Peyer's patch (tissue), 4 donors: ENCODE measurements around the gene BANP. TPM values are rescaled to one million over a fixed set of nuclear protein-coding genes. Genes with fewer than 3 reads are reported as not detected.

Experiments
- DNase-seq, 3 donors: peaks; one replicate each; pipeline ENCODE4 v3.0.0-alpha.2; 2017 to 2019
- H3K27ac ChIP-seq, 4 donors: fragments of 200-600 bp; sonication (generic); one replicate each; pipeline ENCODE4 v1.5.1; 2016 to 2019
- H3K27me3 ChIP-seq, 2 donors: fragments of 200-600 bp; sonication (generic); one replicate each; pipeline ENCODE4 v1.5.1; 2019
- H3K36me3 ChIP-seq, 3 donors: fragments of 200-600 bp; sonication (generic); one replicate each; pipeline ENCODE4 v1.5.1; 2016 to 2019
- H3K4me1 ChIP-seq, 4 donors: fragments of 200-600 bp; sonication (generic); one replicate each; pipeline ENCODE4 v1.5.1; 2016 to 2019
- H3K4me3 ChIP-seq, 4 donors: fragments of 200-600 bp; sonication (generic); 1 replicate in 3 of 4; 2 replicates in 1 of 4; pipeline ENCODE4 v1.5.1; 2016 to 2019; ENCODE audit warnings: mild to moderate bottlenecking in 1 of 4
- H3K9me3 ChIP-seq, 4 donors: fragments of 200-600 bp; sonication (generic); one replicate each; pipeline ENCODE4 v1.5.1; 2016 to 2019; ENCODE audit warnings: mild to moderate bottlenecking in 1 of 4
- CTCF ChIP-seq, 6 experiments: fragments of 450-650 bp in 4 of 6; fragments of 200-600 bp in 2 of 6; sonication (generic) in 1 of 6; IDR thresholded peaks; one replicate each; pipeline ENCODE4 v1.5.1; 2017 to 2019; ENCODE audit warnings: antibody characterized with exemption in 6 of 6, mild to moderate bottlenecking in 3 of 6, moderate library complexity in 1 of 6
- POLR2A ChIP-seq, 2 donors: fragments of 450-650 bp; IDR thresholded peaks; one replicate each; pipeline ENCODE4 v1.5.1; 2017; ENCODE audit warnings: antibody characterized with exemption in 2 of 2, mild to moderate bottlenecking in 2 of 2, moderate library complexity in 2 of 2
- total RNA-seq, 4 donors: library from RNA; depleted of rRNA; stranded (reverse); fragments of >200 nt; gene quantifications; one replicate each; pipeline ENCODE4 v1.1.0, GENCODE V29; 2016

Gene BANP
- total RNA-seq, 4 donors from 2014 or later: 27.6 to 113 (median 42.7) TPM

- Histone ChIP-seq H3K27ac (no peak overlapping the region), H3K9me3 (no peaks in the 10 kb centered on the region), H3K4me1 (no peaks in the 10 kb centered on the region), H3K27me3 (no peaks in the 10 kb centered on the region), H3K4me3 (no peak overlapping the region), H3K36me3 (no peaks in the 10 kb centered on the region)
- no peak for DNase-seq
- TF ChIP-seq POLR2A (IDR thresholded peaks at IDR 0.05) (no peak), CTCF (IDR thresholded peaks at IDR 0.05) (no peak)
These were observed 36.4 kb upstream of the BANP start for GRCh38 chr16:87914812-87915211.

- Histone ChIP-seq H3K27me3 (no peaks in the 10 kb centered on the region), H3K36me3 (no peaks in the 10 kb centered on the region), H3K27ac (no peak overlapping the region), H3K9me3 (no peaks in the 10 kb centered on the region), H3K4me1 (no peaks in the 10 kb centered on the region), H3K4me3 (no peak overlapping the region)
- no peak for DNase-seq
- TF ChIP-seq CTCF (IDR thresholded peaks at IDR 0.05): no peak
- TF ChIP-seq POLR2A (IDR thresholded peaks at IDR 0.05): no peak
These were observed 33.7 kb upstream of the BANP start for GRCh38 chr16:87917503-87917902.

- H3K4me3 ChIP-seq: no peak overlapping the region
- H3K4me1 ChIP-seq: no peaks in the 10 kb centered on the region
- no peak for DNase-seq
- TF ChIP-seq CTCF (IDR thresholded peaks at IDR 0.05) (no peak), POLR2A (IDR thresholded peaks at IDR 0.05) (no peak)
- H3K27ac ChIP-seq: no peak overlapping the region
- no peaks in the 10 kb centered on the region for H3K27me3 ChIP-seq
- no peaks in the 10 kb centered on the region for H3K9me3 ChIP-seq
- no peaks in the 10 kb centered on the region for H3K36me3 ChIP-seq
These were observed 32.9 kb upstream of the BANP start for GRCh38 chr16:87918338-87918737.

GRCh38 chr16:87918866-87919680, 32.2 kb upstream of the BANP start:
- no peaks in the 10 kb centered on the region for H3K9me3 ChIP-seq
- no peaks in the 10 kb centered on the region for H3K4me1 ChIP-seq
- no peaks in the 10 kb centered on the region for H3K36me3 ChIP-seq
- no peak overlapping the region for H3K4me3 ChIP-seq
- TF ChIP-seq POLR2A (IDR thresholded peaks at IDR 0.05) (no peak), CTCF (IDR thresholded peaks at IDR 0.05) (no peak)
- no peak overlapping the region for H3K27ac ChIP-seq
- no peaks in the 10 kb centered on the region for H3K27me3 ChIP-seq
- no peak for DNase-seq

- Histone ChIP-seq H3K4me3 (no peak overlapping the region), H3K9me3 (no peaks in the 10 kb centered on the region), H3K36me3 (no peaks in the 10 kb centered on the region), H3K27me3 (no peaks in the 10 kb centered on the region), H3K27ac (no peak overlapping the region), H3K4me1 (peaks cover 0 to 2% (median 0%) of the 10 kb centered on the region in 4 donors)
- TF ChIP-seq CTCF (IDR thresholded peaks at IDR 0.05) (no peak), POLR2A (IDR thresholded peaks at IDR 0.05) (no peak)
- DNase-seq: no peak
These were observed 31.6 kb upstream of the BANP start for GRCh38 chr16:87919681-87919994.
